ENCODE results near the gene CADM2. TPM values are rescaled to one million over a fixed set of nuclear protein-coding genes. Genes with fewer than 3 reads are reported as not detected.

The CADM2 gene
- total RNA-seq, 2 donors from 2014 or later: 24.1 to 29.8 TPM

- H3K4me1 Mint-ChIP-seq: no peaks in the 10 kb centered on the region
- no peaks in the 10 kb centered on the region for H3K27me3 Mint-ChIP-seq (ENCODE audit: insufficient read depth)
- no peak for TF ChIP-seq CTCF (conservative IDR thresholded peaks at IDR 0.05)
- H3K9me3 ChIP-seq (ENCODE audit: control insufficient read depth, low read length): no peaks in the 10 kb centered on the region
- H3K4me3 ChIP-seq (ENCODE audit: low read length): no peak overlapping the region
- H3K9me3 Mint-ChIP-seq: peaks cover 2% of the 10 kb centered on the region
- no peaks in the 10 kb centered on the region for H3K4me1 ChIP-seq (ENCODE audit: control insufficient read depth, insufficient read depth, low read length)
- no peaks in the 10 kb centered on the region for H3K36me3 Mint-ChIP-seq (ENCODE audit: low read depth)
- H3K4me3 Mint-ChIP-seq: no peak overlapping the region
- H3K27ac ChIP-seq (ENCODE audit: low read depth, low read length): no peak overlapping the region
- H3K9ac ChIP-seq (ENCODE audit: extremely low read depth, low read length, poor library complexity, severe bottlenecking): no peak overlapping the region
- H3K27ac Mint-ChIP-seq: no peak overlapping the region
- no peaks in the 10 kb centered on the region for H3K36me3 ChIP-seq (ENCODE audit: control insufficient read depth, insufficient read depth, low read length)
- no CpG with 5 or more reads among the region's 1 CpG for WGBS, 2 experiments (ENCODE audit: insufficient coverage in 1 of 2, insufficient read length in 1 of 2)
- no peak for DNase-seq
- no peaks in the 10 kb centered on the region for H3K27me3 ChIP-seq (ENCODE audit: control insufficient read depth, insufficient read depth, low read length, poor library complexity, severe bottlenecking)
Measured at GRCh38 chr3:85950435-85950834, 991.6 kb downstream of the CADM2 start.

DNA sequence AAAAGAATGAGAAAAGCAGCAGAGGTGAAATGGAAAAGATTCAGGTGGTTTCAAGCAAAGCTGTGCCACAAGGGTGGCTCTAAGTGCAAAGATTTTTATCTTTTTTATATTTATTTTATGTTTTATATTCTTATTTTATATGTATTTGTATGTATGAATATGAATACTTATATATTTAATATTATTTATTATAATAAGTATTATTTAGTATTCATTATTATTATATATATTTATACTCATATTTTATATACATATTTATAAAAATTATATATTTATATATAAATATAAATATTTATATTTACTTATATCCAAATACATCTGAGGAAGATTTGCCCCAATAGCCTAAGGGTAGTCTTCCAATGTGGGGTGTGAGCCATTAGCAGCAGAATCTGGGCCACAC is 1002.0 kb downstream of the CADM2 start:
- no peak for DNase-seq
- H3K4me1 Mint-ChIP-seq: peaks cover 6% of the 10 kb centered on the region
- H3K36me3 Mint-ChIP-seq (ENCODE audit: low read depth): peaks cover 2% of the 10 kb centered on the region
- Histone ChIP-seq H3K9me3 (ENCODE audit: control insufficient read depth, low read length) (no peaks in the 10 kb centered on the region), H3K27ac (ENCODE audit: low read depth, low read length) (no peak overlapping the region), H3K4me1 (ENCODE audit: control insufficient read depth, insufficient read depth, low read length) (no peaks in the 10 kb centered on the region), H3K36me3 (ENCODE audit: control insufficient read depth, insufficient read depth, low read length) (no peaks in the 10 kb centered on the region), H3K27me3 (ENCODE audit: control insufficient read depth, insufficient read depth, low read length, poor library complexity, severe bottlenecking) (no peaks in the 10 kb centered on the region), H3K4me3 (ENCODE audit: low read length) (no peak overlapping the region), H3K9ac (ENCODE audit: extremely low read depth, low read length, poor library complexity, severe bottlenecking) (no peak overlapping the region)
- H3K4me3 Mint-ChIP-seq: no peak overlapping the region
- H3K27ac Mint-ChIP-seq: no peak overlapping the region
- TF ChIP-seq CTCF (conservative IDR thresholded peaks at IDR 0.05): no peak
- peaks cover 2% of the 10 kb centered on the region for H3K9me3 Mint-ChIP-seq
- H3K27me3 Mint-ChIP-seq (ENCODE audit: insufficient read depth): no peaks in the 10 kb centered on the region

- Histone ChIP-seq H3K27me3 (ENCODE audit: control insufficient read depth, insufficient read depth, low read length, poor library complexity, severe bottlenecking) (no peaks in the 10 kb centered on the region), H3K9ac (ENCODE audit: extremely low read depth, low read length, poor library complexity, severe bottlenecking) (no peak overlapping the region), H3K9me3 (ENCODE audit: control insufficient read depth, low read length) (no peaks in the 10 kb centered on the region), H3K36me3 (ENCODE audit: control insufficient read depth, insufficient read depth, low read length) (no peaks in the 10 kb centered on the region), H3K27ac (ENCODE audit: low read depth, low read length) (no peak overlapping the region), H3K4me3 (ENCODE audit: low read length) (no peak overlapping the region), H3K4me1 (ENCODE audit: control insufficient read depth, insufficient read depth, low read length) (no peaks in the 10 kb centered on the region)
- Mint-ChIP-seq H3K4me1 (peaks cover 6% of the 10 kb centered on the region), H3K4me3 (no peak overlapping the region), H3K36me3 (ENCODE audit: low read depth) (no peaks in the 10 kb centered on the region), H3K9me3 (no peaks in the 10 kb centered on the region), H3K27ac (peak overlapping the region; percentile 4), H3K27me3 (ENCODE audit: insufficient read depth) (no peaks in the 10 kb centered on the region)
- 75 to 90% methylated on average over 4 to 6 of the region's 6 CpGs for WGBS, 2 experiments (ENCODE audit: insufficient coverage in 1 of 2, insufficient read length in 1 of 2)
- no peak for TF ChIP-seq CTCF (conservative IDR thresholded peaks at IDR 0.05)
- DNase-seq: no peak
Measured at GRCh38 chr3:85977615-85978338, 1019.0 kb downstream of the CADM2 start.

Data from endodermal cell (in vitro differentiated cells).